Endothelial cell of umbilical vein (primary cell): ENCODE measurements around the gene CHRNE. TPM values are rescaled to one million over a fixed set of nuclear protein-coding genes. Genes with fewer than 3 reads are reported as not detected.

Experiments
- BruUV-seq: library from RNA; stranded (reverse); fragments of 400-500 nt; replicated peaks from 2 replicates; lab custom pipeline; 2021; lab: Mats Ljungman, UMichigan
- CTCF ChIA-PET: fragments of 300-600, 350-600 bp; sonication (Branson Sonifier 250); formaldehyde crosslinking; loops from one replicate; lab custom pipeline; 2021; ENCODE audit warnings: antibody characterized with exemption, inconsistent platforms; lab: Charles Lee
- POLR2A ChIA-PET: fragments of 300-600, 350-600 bp; sonication (Branson Sonifier 250); formaldehyde crosslinking; loops from one replicate; lab custom pipeline; 2021; ENCODE audit warnings: antibody characterized with exemption, inconsistent platforms; lab: Charles Lee
- DNase-seq: peaks from one replicate; pipeline ENCODE4 v3.0.0-alpha.2; 2011; ENCODE audit warnings: low read depth, low spot score
- FAIRE-seq: peaks from 2 replicates; lab custom pipeline; 2011; peaks lifted over from hg19 to GRCh38; lab: Jason Lieb, UNC
- H2AFZ ChIP-seq: 2 replicates; pipeline ENCODE4 v1.6.0; 2012; ENCODE audit warnings: low read depth, low read length, control low read depth, inconsistent platforms
- H3K27ac ChIP-seq: 2 replicates; pipeline ENCODE4 v1.5.1; 2011; ENCODE audit warnings: low read depth, mild to moderate bottlenecking, control low read depth, low read length, moderate library complexity; ENCODE audit not compliant: insufficient read depth
- H3K27me3 ChIP-seq, 2 experiments: 2 replicates each; pipeline versions ENCODE4 v1.6.0 to v1.6.1; 2011; ENCODE audit warnings: low read length in 2 of 2, mixed read lengths in 1 of 2; ENCODE audit not compliant: control insufficient read depth in 2 of 2, insufficient read depth in 2 of 2
- H3K36me3 ChIP-seq, 2 experiments: 2 replicates in 1 of 2; 3 replicates in 1 of 2; pipeline ENCODE4 v1.5.1; 2011; ENCODE audit warnings: low read length in 2 of 2, mild to moderate bottlenecking in 1 of 2, moderate library complexity in 1 of 2; ENCODE audit not compliant: control insufficient read depth in 2 of 2, insufficient read depth in 2 of 2; ENCODE audit errors: extremely low read depth in 1 of 2
- H3K4me1 ChIP-seq: 3 replicates; pipeline ENCODE4 v1.5.1; 2011; ENCODE audit warnings: mild to moderate bottlenecking, low read length; ENCODE audit not compliant: control insufficient read depth, insufficient read depth; ENCODE audit errors: extremely low read depth
- H3K4me2 ChIP-seq: 2 replicates; pipeline ENCODE4 v1.6.1; 2011; ENCODE audit warnings: low read length, control low read depth, mixed read lengths; ENCODE audit not compliant: insufficient read depth
- H3K4me3 ChIP-seq, 3 experiments: fragments of 200-600 bp in 1 of 3; sonication (generic), shearing (Covaris generic) in 1 of 3; replicated peaks in 1 of 3; 2 replicates each; pipeline ENCODE4 v1.5.1; 2011 to 2016; ENCODE audit warnings: control low read depth in 3 of 3, low read length in 3 of 3, mild to moderate bottlenecking in 2 of 3, inconsistent platforms in 1 of 3, low read depth in 1 of 3, moderate library complexity in 1 of 3; ENCODE audit not compliant: insufficient read depth in 1 of 3
- H3K79me2 ChIP-seq: 2 replicates; pipeline ENCODE4 v1.6.0; 2012; ENCODE audit warnings: low read length, inconsistent platforms; ENCODE audit not compliant: control insufficient read depth, insufficient read depth
- H3K9ac ChIP-seq: replicated peaks from 2 replicates; pipeline ENCODE3; 2011; ENCODE audit warnings: low read length, control low read depth; ENCODE audit not compliant: insufficient read depth; ENCODE audit errors: extremely low read depth
- H3K9me1 ChIP-seq: replicated peaks from 3 replicates; pipeline ENCODE4 v1.6.0; 2011; ENCODE audit warnings: mild to moderate bottlenecking, low read length; ENCODE audit not compliant: control insufficient read depth, insufficient read depth; ENCODE audit errors: extremely low read depth
- H3K9me3 ChIP-seq: replicated peaks from 2 replicates; pipeline ENCODE4 v1.5.1; 2012; ENCODE audit warnings: low read length, inconsistent platforms; ENCODE audit not compliant: control insufficient read depth, insufficient read depth
- H4K20me1 ChIP-seq: replicated peaks from 2 replicates; pipeline ENCODE3; 2011; ENCODE audit warnings: mild to moderate bottlenecking, low read length; ENCODE audit not compliant: control insufficient read depth, insufficient read depth; ENCODE audit errors: extremely low read depth
- EZH2 ChIP-seq: IDR thresholded peaks from 2 replicates; pipeline ENCODE4 v1.6.1; 2012; ENCODE audit warnings: borderline replicate concordance, low read depth, mild to moderate bottlenecking, moderate library complexity, low read length, inconsistent platforms; ENCODE audit not compliant: severe bottlenecking
- FOS ChIP-seq: IDR thresholded peaks from 2 replicates; pipeline ENCODE4 v1.6.1; 2011; ENCODE audit warnings: mild to moderate bottlenecking, low read length, moderate library complexity, borderline replicate concordance; ENCODE audit not compliant: insufficient read depth
- JUN ChIP-seq: IDR thresholded peaks from 2 replicates; pipeline ENCODE4 v1.6.1; 2011; ENCODE audit warnings: borderline replicate concordance, low read depth; ENCODE audit not compliant: insufficient read length, insufficient read depth
- MYC ChIP-seq: IDR thresholded peaks from one replicate; pipeline ENCODE4 v1.6.1; 2011; ENCODE audit warnings: mild to moderate bottlenecking, low read depth, low read length
- POLR2AphosphoS5 ChIP-seq: IDR thresholded peaks from 2 replicates; pipeline ENCODE4 v1.6.1; 2012; ENCODE audit warnings: low read depth, mild to moderate bottlenecking, control low read depth, low read length, moderate library complexity; ENCODE audit not compliant: insufficient read depth
- dilution Hi-C: fragments of 300-500 bp; cut with MboI; formaldehyde crosslinking; loops from one replicate; pipeline ENCODE4 v1.15.0; 2019; ENCODE audit warnings: low sequenced_read_pairs; ENCODE audit not compliant: extremely low pct_ligation_motif_present
- intact Hi-C: fragments of 100-400 bp; cut with micrococcal nuclease; formaldehyde crosslinking; loops from one replicate; pipeline ENCODE4 v1.10.0; 2022
- polyA plus RNA-seq, 4 experiments: library from polyadenylated mRNA; depleted of rRNA in 3 of 4; stranded (reverse) in 3 of 4; unstranded in 1 of 4; fragments of >200 nt; gene quantifications; 2 replicates each; pipeline versions ENCODE4 v1.2.1 to v1.2.3, GENCODE V29; 2011 to 2012; ENCODE audit warnings: missing spikeins in 1 of 4
- total RNA-seq: library from RNA; stranded (reverse); gene quantifications from 2 replicates; pipeline ENCODE4 v1.2.3, GENCODE V29; 2021
- TF ChIP-seq, protein P1 (sequence below): IDR thresholded peaks from 2 replicates; pipeline ENCODE4 v1.6.1; 2011; ENCODE audit not compliant: insufficient read depth, insufficient read length
- TF ChIP-seq, protein P2 (sequence below), 2 donors: IDR thresholded peaks; 1 replicate in 1 of 2; 2 replicates in 1 of 2; pipeline ENCODE4 v1.5.1; 2011; ENCODE audit warnings: low read length in 2 of 2, mild to moderate bottlenecking in 2 of 2, moderate library complexity in 2 of 2, control low read depth in 1 of 2, inconsistent platforms in 1 of 2, low read depth in 1 of 2; ENCODE audit not compliant: insufficient read depth in 1 of 2; ENCODE audit errors: extremely low read depth in 1 of 2

CHRNE gene
- total and polyA plus RNA-seq, 2 donors (not counting 3 experiments of a cell fraction or from before 2014, with no cell fraction given), result 0.84 to 1.1 TPM

DNA sequence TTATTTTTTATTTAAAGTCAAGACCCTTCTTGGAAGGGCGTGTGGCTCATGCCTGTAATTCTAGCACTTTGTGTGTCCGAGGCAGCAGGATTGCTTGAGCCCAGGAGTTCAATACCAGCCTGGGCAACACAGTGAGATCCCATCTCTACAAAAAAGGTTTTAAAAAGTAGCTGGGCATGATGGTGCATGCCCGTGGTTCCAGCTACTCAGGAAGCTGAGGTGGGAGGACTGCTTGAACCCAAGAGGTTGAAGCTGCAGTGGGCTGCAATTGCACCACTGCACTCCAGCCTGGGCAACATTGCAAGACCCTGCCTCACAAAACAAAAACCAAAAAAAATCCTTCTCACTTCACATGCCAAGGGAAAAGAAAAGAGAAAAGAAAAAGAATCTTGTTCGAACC is 40.2 kb downstream of the CHRNE start:
- no peak overlapping the region for H3K9ac ChIP-seq
- H3K4me2 ChIP-seq, result no peak overlapping the region
- DNase-seq (no peak), FAIRE-seq (no peak)
- H3K79me2 ChIP-seq, result peaks cover 27% of the 10 kb centered on the region
- H2AFZ ChIP-seq, result no peak overlapping the region
- H3K9me1 ChIP-seq, result no peaks in the 10 kb centered on the region
- H4K20me1 ChIP-seq, result no peaks in the 10 kb centered on the region
- no peaks in the 10 kb centered on the region for H3K9me3 ChIP-seq
- ChIA-PET CTCF (interaction anchor here (0.8 to 2.1 kb wide), 3 partner anchors 19 to 76 kb away, joined by 3 to 4 read pairs (median 3); no protein-coding TSS in a partner anchor), POLR2A (interaction anchor here (0.6 kb wide), 1 partner anchor 8 kb away, joined by 3 read pairs; no protein-coding TSS in a partner anchor)
- H3K4me3 ChIP-seq, result no peak overlapping the region
- peaks cover 28% of the 10 kb centered on the region for H3K4me1 ChIP-seq
- no peak overlapping the region for H3K27ac ChIP-seq
- dilution Hi-C loops (no loop called here), intact Hi-C loops (no loop called here)
- H3K27me3 ChIP-seq, result no peaks in the 10 kb centered on the region
- TF ChIP-seq, protein P1, sequence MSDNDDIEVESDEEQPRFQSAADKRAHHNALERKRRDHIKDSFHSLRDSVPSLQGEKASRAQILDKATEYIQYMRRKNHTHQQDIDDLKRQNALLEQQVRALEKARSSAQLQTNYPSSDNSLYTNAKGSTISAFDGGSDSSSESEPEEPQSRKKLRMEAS, result no peak
- TF ChIP-seq EZH2 (no peak), JUN (no peak), MYC (no peak), FOS (no peak), POLR2AphosphoS5 (no peak)
- TF ChIP-seq, protein P2, sequence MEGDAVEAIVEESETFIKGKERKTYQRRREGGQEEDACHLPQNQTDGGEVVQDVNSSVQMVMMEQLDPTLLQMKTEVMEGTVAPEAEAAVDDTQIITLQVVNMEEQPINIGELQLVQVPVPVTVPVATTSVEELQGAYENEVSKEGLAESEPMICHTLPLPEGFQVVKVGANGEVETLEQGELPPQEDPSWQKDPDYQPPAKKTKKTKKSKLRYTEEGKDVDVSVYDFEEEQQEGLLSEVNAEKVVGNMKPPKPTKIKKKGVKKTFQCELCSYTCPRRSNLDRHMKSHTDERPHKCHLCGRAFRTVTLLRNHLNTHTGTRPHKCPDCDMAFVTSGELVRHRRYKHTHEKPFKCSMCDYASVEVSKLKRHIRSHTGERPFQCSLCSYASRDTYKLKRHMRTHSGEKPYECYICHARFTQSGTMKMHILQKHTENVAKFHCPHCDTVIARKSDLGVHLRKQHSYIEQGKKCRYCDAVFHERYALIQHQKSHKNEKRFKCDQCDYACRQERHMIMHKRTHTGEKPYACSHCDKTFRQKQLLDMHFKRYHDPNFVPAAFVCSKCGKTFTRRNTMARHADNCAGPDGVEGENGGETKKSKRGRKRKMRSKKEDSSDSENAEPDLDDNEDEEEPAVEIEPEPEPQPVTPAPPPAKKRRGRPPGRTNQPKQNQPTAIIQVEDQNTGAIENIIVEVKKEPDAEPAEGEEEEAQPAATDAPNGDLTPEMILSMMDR (IDR thresholded peaks at IDR 0.05; ENCODE audit: extremely low read depth in 1 of 2, insufficient read depth in 1 of 2, low read depth in 1 of 2, low read length in 2 of 2), result no peak
- BruUV-seq, result no TSS peak
- H3K36me3 ChIP-seq, result peaks cover 0 to 2% of the 10 kb centered on the region in 2 experiments
